H1 (cell line): ENCODE measurements around the gene RPS6KC1. TPM values are rescaled to one million over a fixed set of nuclear protein-coding genes. Genes with fewer than 3 reads are reported as not detected.

ENCODE experiments used
- CHD7 ChIP-seq: fragments of 300-600 bp; sonication (generic); IDR thresholded peaks from 2 replicates; pipeline ENCODE4 v1.7.1; 2012; ENCODE audit warnings: low read length, moderate library complexity, mild to moderate bottlenecking, inconsistent platforms; ENCODE audit not compliant: insufficient replicate concordance
- polyA plus RNA-seq, 7 experiments: library from polyadenylated mRNA; depleted of rRNA in 3 of 7; stranded (reverse) in 5 of 7; unstranded in 2 of 7; fragments of >200 nt in 5 of 7; fragments of 200-250 nt in 2 of 7; gene quantifications; 1 replicate in 5 of 7; 2 replicates in 1 of 7; 4 replicates in 1 of 7; pipeline versions ENCODE4 v1.2.1 to v1.2.3, GENCODE V29; 2011 to 2013; ENCODE audit warnings: missing spikeins in 2 of 7, mixed read lengths in 2 of 7
- total RNA-seq: library from RNA; stranded (reverse); fragmentation: NEBNext Ultra II Directional; extraction: Animal tissue kit (Norgen Biotek cat#: 25700); gene quantifications from 2 replicates; pipeline ENCODE4 v1.2.1, GENCODE V29; 2021

The RPS6KC1 gene
- total and polyA plus RNA-seq, 2 of the 8 experiments (the other 6 are each of a cell fraction or from before 2014, with no cell fraction given), result 4.9 to 17.6 TPM

GRCh38 chr1:213231795-213232231 lies 180.8 kb downstream of the RPS6KC1 start (continued):
- peak; percentile 82 for TF ChIP-seq CHD7
- TF ChIP-seq, all 59 proteins: peak for 17
